Femur (tissue), 1 donor: ENCODE data around the gene KPNA3.

Experiments used
- DNase-seq: peaks from one replicate; pipeline ENCODE4 v3.0.0-alpha.2; 2017

Gene KPNA3

GRCh38 chr13:49670828-49671227 lies 121.7 kb downstream of the KPNA3 start:
- no peak for DNase-seq

GRCh38 chr13:49669735-49670309 lies 122.7 kb downstream of the KPNA3 start:
- peak; percentile 65 for DNase-seq

GRCh38 chr13:49667773-49668172 lies 124.7 kb downstream of the KPNA3 start:
- DNase-seq = no peak

GRCh38 chr13:49664606-49665005 lies 127.9 kb downstream of the KPNA3 start:
- no peak for DNase-seq

- DNase-seq = no peak
Observed at GRCh38 chr13:49657241-49657641, 135.2 kb downstream of the KPNA3 start.

- no peak for DNase-seq
Observed at GRCh38 chr13:49655906-49656305, 136.6 kb downstream of the KPNA3 start.

- no peak for DNase-seq
Observed at GRCh38 chr13:49654011-49654410, 138.5 kb downstream of the KPNA3 start.

GRCh38 chr13:49653478-49653877 lies 139.0 kb downstream of the KPNA3 start:
- no peak for DNase-seq

- DNase-seq = peak; percentile 60
Observed at GRCh38 chr13:49652355-49653305, 139.9 kb downstream of the KPNA3 start.

- no peak for DNase-seq
Observed at GRCh38 chr13:49651570-49652354, 140.7 kb downstream of the KPNA3 start.

GRCh38 chr13:49649963-49650312 lies 142.5 kb downstream of the KPNA3 start:
- DNase-seq = no peak
